ENCODE data around the gene OR52B6.

OR52B6 gene

DNA sequence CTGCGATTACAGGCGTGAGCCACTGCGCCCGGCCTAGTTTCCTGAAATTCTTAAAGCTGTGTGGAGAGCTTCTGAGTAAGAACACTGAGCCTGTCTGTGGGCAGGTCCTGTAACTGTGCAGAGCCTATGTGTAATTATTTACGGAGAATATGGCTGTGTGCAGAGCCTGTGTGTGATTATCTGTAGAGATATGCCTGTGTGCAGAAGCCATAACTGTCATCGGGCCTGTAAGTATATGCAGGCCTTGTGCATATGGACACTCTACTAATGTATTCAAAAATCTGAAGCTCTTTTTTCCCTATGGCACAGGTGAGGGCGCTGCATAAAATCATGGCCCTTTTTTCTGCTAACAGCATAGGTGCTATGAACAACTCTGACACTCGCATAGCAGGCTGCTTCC is at the start of gene OR52B6:
TSS of gene OR52B6 (plus strand) at position 301 of the 400 bp plus-strand sequence. CDS start at position 301, 0 bp downstream.
- in situ Hi-C loops (cut with MboI; ENCODE audit: low sequenced_read_pairs, unreplicated experiment) = no loop called here
- TF ChIP-seq, protein P1, sequence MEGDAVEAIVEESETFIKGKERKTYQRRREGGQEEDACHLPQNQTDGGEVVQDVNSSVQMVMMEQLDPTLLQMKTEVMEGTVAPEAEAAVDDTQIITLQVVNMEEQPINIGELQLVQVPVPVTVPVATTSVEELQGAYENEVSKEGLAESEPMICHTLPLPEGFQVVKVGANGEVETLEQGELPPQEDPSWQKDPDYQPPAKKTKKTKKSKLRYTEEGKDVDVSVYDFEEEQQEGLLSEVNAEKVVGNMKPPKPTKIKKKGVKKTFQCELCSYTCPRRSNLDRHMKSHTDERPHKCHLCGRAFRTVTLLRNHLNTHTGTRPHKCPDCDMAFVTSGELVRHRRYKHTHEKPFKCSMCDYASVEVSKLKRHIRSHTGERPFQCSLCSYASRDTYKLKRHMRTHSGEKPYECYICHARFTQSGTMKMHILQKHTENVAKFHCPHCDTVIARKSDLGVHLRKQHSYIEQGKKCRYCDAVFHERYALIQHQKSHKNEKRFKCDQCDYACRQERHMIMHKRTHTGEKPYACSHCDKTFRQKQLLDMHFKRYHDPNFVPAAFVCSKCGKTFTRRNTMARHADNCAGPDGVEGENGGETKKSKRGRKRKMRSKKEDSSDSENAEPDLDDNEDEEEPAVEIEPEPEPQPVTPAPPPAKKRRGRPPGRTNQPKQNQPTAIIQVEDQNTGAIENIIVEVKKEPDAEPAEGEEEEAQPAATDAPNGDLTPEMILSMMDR (IDR thresholded peaks at IDR 0.05; ENCODE audit: borderline replicate concordance, control extremely low read depth, extremely low read depth, insufficient read depth, missing control alignments) = no peak
- DNase-seq (ENCODE audit: low spot score) = no peak

GRCh38 chr11:5531053-5531831 is 49.4 kb upstream of the OR52B6 start:
- in situ Hi-C loops (cut with MboI; ENCODE audit: low sequenced_read_pairs, unreplicated experiment) = no loop called here
- TF ChIP-seq, protein P1 (IDR thresholded peaks at IDR 0.05; ENCODE audit: borderline replicate concordance, control extremely low read depth, extremely low read depth, insufficient read depth, missing control alignments) = no peak
- no peak for DNase-seq (ENCODE audit: low spot score)

DNA sequence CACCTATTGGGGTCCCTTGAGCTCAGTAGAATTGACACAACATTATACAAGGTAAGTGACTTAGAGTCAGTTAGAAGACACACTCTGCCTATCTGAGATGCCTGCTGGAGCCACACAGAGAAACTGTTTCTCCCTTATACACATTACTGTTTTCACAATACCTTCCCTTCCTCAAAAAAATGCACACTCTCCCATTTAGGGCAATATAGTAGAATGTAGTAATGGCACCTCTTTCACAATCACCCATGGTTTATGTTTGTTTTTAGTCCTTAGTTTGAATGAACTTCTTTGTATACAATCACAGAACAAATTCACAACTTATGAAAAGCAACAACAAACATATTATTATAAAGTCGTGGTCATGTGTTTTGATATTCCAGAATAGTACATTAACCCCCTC is 46.6 kb upstream of the OR52B6 start:
- in situ Hi-C loops (cut with MboI; ENCODE audit: low sequenced_read_pairs, unreplicated experiment) = no loop called here
- DNase-seq (ENCODE audit: low spot score) = no peak
- TF ChIP-seq, protein P1 (IDR thresholded peaks at IDR 0.05; ENCODE audit: borderline replicate concordance, control extremely low read depth, extremely low read depth, insufficient read depth, missing control alignments) = no peak

DNA sequence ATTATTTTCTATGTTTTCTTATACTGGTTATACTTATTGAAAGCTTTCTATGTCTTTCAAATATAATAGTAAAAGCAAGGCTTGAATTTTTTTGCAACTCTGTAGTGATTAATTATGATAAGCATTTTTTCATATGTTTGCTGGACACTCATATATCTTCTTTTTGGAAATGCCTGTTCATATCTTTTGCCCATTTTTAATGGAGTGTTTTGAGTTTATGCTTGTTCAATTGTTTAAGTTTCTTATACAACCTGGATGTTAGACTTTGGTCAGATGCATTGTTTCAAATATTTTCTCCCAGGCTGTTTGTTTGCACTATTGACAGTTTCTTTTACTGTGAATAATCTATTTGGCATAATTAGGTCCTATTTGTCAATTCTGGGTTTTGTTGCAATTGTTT is 44.2 kb upstream of the OR52B6 start:
- DNase-seq (ENCODE audit: low spot score) = no peak
- TF ChIP-seq, protein P1 (IDR thresholded peaks at IDR 0.05; ENCODE audit: borderline replicate concordance, control extremely low read depth, extremely low read depth, insufficient read depth, missing control alignments) = no peak
- in situ Hi-C loops (cut with MboI; ENCODE audit: low sequenced_read_pairs, unreplicated experiment) = no loop called here

DNA sequence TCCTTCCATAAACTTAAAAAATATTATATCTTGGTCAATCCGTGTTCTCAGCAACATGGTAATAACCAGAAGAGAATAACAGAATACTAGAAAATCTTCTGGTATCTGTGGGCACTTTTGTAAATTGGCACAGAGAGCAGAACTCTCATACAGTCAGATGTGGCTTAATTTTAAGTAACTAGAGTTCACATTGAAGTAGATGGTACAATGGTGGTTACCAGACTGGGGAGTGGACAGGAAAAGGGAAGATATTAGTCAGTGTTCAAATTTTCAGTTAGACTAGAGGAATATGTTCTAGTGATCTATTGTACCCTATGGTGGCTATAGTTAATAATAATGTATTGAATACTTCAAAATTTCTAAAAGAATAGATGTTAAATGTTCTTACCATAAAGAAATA is 39.2 kb upstream of the OR52B6 start:
- in situ Hi-C loops (cut with MboI; ENCODE audit: low sequenced_read_pairs, unreplicated experiment) = no loop called here
- TF ChIP-seq, protein P1 (IDR thresholded peaks at IDR 0.05; ENCODE audit: borderline replicate concordance, control extremely low read depth, extremely low read depth, insufficient read depth, missing control alignments) = no peak
- DNase-seq (ENCODE audit: low spot score) = no peak

DNA sequence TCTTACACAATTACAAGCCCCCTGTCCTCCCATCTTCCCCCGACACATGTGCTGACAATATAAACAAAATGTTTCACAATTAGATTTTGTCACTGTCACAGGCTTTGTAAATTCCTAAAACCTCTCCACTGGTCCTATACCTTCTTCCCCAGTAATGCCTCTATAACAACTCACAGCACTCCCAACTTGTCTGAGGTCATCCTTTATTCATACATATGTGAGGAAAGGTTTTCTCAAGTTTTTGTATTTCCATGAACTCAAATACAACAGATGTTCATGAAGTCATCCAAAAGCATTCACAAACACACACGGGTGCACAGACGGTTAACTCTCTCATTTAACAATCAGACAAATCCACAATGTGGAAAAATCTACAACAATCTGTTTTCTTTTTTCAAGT is 34.2 kb upstream of the OR52B6 start:
- TF ChIP-seq, protein P1 (IDR thresholded peaks at IDR 0.05; ENCODE audit: borderline replicate concordance, control extremely low read depth, extremely low read depth, insufficient read depth, missing control alignments) = no peak
- in situ Hi-C loops (cut with MboI; ENCODE audit: low sequenced_read_pairs, unreplicated experiment) = no loop called here
- no peak for DNase-seq (ENCODE audit: low spot score)
